ENCODE data around the gene NIPSNAP3A. TPM values are rescaled to one million over a fixed set of nuclear protein-coding genes. Genes with fewer than 3 reads are reported as not detected.

NIPSNAP3A gene
- total RNA-seq, 4 donors from 2014 or later, result 7.9 to 30.5 (median 17.6) TPM

- no peak for TF ChIP-seq POLR2A (IDR thresholded peaks at IDR 0.05)
- TF ChIP-seq, protein P1, sequence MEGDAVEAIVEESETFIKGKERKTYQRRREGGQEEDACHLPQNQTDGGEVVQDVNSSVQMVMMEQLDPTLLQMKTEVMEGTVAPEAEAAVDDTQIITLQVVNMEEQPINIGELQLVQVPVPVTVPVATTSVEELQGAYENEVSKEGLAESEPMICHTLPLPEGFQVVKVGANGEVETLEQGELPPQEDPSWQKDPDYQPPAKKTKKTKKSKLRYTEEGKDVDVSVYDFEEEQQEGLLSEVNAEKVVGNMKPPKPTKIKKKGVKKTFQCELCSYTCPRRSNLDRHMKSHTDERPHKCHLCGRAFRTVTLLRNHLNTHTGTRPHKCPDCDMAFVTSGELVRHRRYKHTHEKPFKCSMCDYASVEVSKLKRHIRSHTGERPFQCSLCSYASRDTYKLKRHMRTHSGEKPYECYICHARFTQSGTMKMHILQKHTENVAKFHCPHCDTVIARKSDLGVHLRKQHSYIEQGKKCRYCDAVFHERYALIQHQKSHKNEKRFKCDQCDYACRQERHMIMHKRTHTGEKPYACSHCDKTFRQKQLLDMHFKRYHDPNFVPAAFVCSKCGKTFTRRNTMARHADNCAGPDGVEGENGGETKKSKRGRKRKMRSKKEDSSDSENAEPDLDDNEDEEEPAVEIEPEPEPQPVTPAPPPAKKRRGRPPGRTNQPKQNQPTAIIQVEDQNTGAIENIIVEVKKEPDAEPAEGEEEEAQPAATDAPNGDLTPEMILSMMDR (IDR thresholded peaks at IDR 0.05), result no peak
- Histone ChIP-seq H3K4me1 (peaks cover 0 to 9% (median 0%) of the 10 kb centered on the region in 4 donors), H3K27ac (no peak overlapping the region), H3K36me3 (peaks cover 0 to 64% (median 0%) of the 10 kb centered on the region in 3 donors), H3K9me3 (no peaks in the 10 kb centered on the region), H3K27me3 (no peaks in the 10 kb centered on the region), H3K4me3 (no peak overlapping the region)
- no peak for DNase-seq
Measured at GRCh38 chr9:104808035-104808614, 60.6 kb downstream of the NIPSNAP3A start.

Other genes with a start within 250 kb of the NIPSNAP3A start
- not detected for gene OR13F1, start 243.4 kb upstream of the NIPSNAP3A start, total RNA-seq
- gene OR13C4, start 220.5 kb upstream of the NIPSNAP3A start, total RNA-seq, result not detected
- not detected for gene OR13C3, start 210.8 kb upstream of the NIPSNAP3A start, total RNA-seq
- gene OR13C8, start 178.5 kb upstream of the NIPSNAP3A start, total RNA-seq, result not detected
- gene OR13C5, start 148.3 kb upstream of the NIPSNAP3A start, total RNA-seq, result not detected
- gene OR13C2, start 142.1 kb upstream of the NIPSNAP3A start, total RNA-seq, result not detected
- gene OR13C9, start 129.5 kb upstream of the NIPSNAP3A start, total RNA-seq, result not detected
- gene OR13D1, start 53.2 kb upstream of the NIPSNAP3A start, total RNA-seq, result not detected
- gene NIPSNAP3B, start 16.4 kb downstream of the NIPSNAP3A start, total RNA-seq, result 1 to 10 TPM in 3 of 4 donors, not detected in 1; 1.6 to 9.9 (median 3.9) TPM
- gene ABCA1, start 180.5 kb downstream of the NIPSNAP3A start, total RNA-seq, result 10 to 100 TPM in 3 of 4 donors, 1 to 10 TPM in 1; 4.2 to 43.7 (median 21.7) TPM

Measured in Peyer's patch (tissue), 4 donors.